ENCODE data around the gene TRPM2.
A peak's percentile ranks its signal among the peaks of the same experiment; 100 is the strongest.
"Not testable (repeated sequence)": the region's sequence is repeated elsewhere in the genome, so short reads cannot be mapped to it uniquely, and the experiment has no call there.

TRPM2 gene

GRCh38 chr21:44333509-44334328 lies 19.7 kb upstream of the TRPM2 start:
- DNase-seq (ENCODE audit: insufficient read length, low spot score) (no peak), FAIRE-seq (no peak)

- no peak for DNase-seq (ENCODE audit: insufficient read length, low spot score)
- FAIRE-seq, result no peak
These were observed 18.9 kb upstream of the TRPM2 start for GRCh38 chr21:44334329-44335030.

GRCh38 chr21:44335266-44336059 lies 18.0 kb upstream of the TRPM2 start:
- DNase-seq (ENCODE audit: insufficient read length, low spot score) (no peak), FAIRE-seq (no peak)

- FAIRE-seq (no peak), DNase-seq (ENCODE audit: insufficient read length, low spot score) (no peak)
These were observed 16.0 kb upstream of the TRPM2 start for GRCh38 chr21:44337449-44337848.

- DNase-seq (ENCODE audit: insufficient read length, low spot score), result no peak
- FAIRE-seq, result no peak
These were observed 15.2 kb upstream of the TRPM2 start for GRCh38 chr21:44337941-44338895.

GRCh38 chr21:44338971-44339910 lies 14.2 kb upstream of the TRPM2 start, which contains the start of gene CFAP410:
TSS of gene CFAP410 (minus strand) at chr21:44339390. CDS start at chr21:44339194, 196 bp downstream.
- DNase-seq (ENCODE audit: insufficient read length, low spot score) (peak; percentile 100), FAIRE-seq (peak; percentile 87)

- DNase-seq (ENCODE audit: insufficient read length, low spot score); FAIRE-seq: not testable (repeated sequence)
These were observed 11.5 kb upstream of the TRPM2 start for GRCh38 chr21:44341726-44342458.

GRCh38 chr21:44342981-44343380 lies 10.4 kb upstream of the TRPM2 start:
- not testable (repeated sequence) for DNase-seq (ENCODE audit: insufficient read length, low spot score); FAIRE-seq

GRCh38 chr21:44344541-44345183 lies 8.8 kb upstream of the TRPM2 start:
- DNase-seq (ENCODE audit: insufficient read length, low spot score) (no peak), FAIRE-seq (no peak)

GRCh38 chr21:44345495-44345894 lies 7.9 kb upstream of the TRPM2 start:
- no peak for FAIRE-seq
- no peak for DNase-seq (ENCODE audit: insufficient read length, low spot score)

- FAIRE-seq, result no peak
These were observed 5.4 kb upstream of the TRPM2 start for GRCh38 chr21:44347911-44348451.

GRCh38 chr21:44348861-44349260 lies 4.6 kb upstream of the TRPM2 start:
- FAIRE-seq, result no peak
- no peak for DNase-seq (ENCODE audit: insufficient read length, low spot score)

More at GRCh38 chr21:44347911-44348451, 5.4 kb upstream of the TRPM2 start:
- no peak for DNase-seq (ENCODE audit: insufficient read length, low spot score)

- FAIRE-seq, result no peak
These were observed 4.0 kb upstream of the TRPM2 start for GRCh38 chr21:44349416-44349846.

GRCh38 chr21:44349847-44350772 lies 3.3 kb upstream of the TRPM2 start:
- no peak for DNase-seq (ENCODE audit: insufficient read length, low spot score)
- no peak for FAIRE-seq

More at GRCh38 chr21:44349416-44349846, 4.0 kb upstream of the TRPM2 start:
- no peak for DNase-seq (ENCODE audit: insufficient read length, low spot score)

- no peak for FAIRE-seq
These were observed 2.5 kb upstream of the TRPM2 start for GRCh38 chr21:44350773-44351481.

More at GRCh38 chr21:44350773-44351481, 2.5 kb upstream of the TRPM2 start:
- no peak for DNase-seq (ENCODE audit: insufficient read length, low spot score)
